ENCODE measurements around the gene PPDPF. TPM values are rescaled to one million over a fixed set of nuclear protein-coding genes. Genes with fewer than 3 reads are reported as not detected.
A peak's percentile ranks its signal among the peaks of the same experiment; 100 is the strongest.
"Not testable (repeated sequence)": the region's sequence is repeated elsewhere in the genome, so short reads cannot be mapped to it uniquely, and the experiment has no call there.

PPDPF gene
- total and polyA plus RNA-seq, 2 of the 8 experiments (the other 6 are each of a cell fraction or from before 2014, with no cell fraction given), result 30.5 to 138 TPM

DNA sequence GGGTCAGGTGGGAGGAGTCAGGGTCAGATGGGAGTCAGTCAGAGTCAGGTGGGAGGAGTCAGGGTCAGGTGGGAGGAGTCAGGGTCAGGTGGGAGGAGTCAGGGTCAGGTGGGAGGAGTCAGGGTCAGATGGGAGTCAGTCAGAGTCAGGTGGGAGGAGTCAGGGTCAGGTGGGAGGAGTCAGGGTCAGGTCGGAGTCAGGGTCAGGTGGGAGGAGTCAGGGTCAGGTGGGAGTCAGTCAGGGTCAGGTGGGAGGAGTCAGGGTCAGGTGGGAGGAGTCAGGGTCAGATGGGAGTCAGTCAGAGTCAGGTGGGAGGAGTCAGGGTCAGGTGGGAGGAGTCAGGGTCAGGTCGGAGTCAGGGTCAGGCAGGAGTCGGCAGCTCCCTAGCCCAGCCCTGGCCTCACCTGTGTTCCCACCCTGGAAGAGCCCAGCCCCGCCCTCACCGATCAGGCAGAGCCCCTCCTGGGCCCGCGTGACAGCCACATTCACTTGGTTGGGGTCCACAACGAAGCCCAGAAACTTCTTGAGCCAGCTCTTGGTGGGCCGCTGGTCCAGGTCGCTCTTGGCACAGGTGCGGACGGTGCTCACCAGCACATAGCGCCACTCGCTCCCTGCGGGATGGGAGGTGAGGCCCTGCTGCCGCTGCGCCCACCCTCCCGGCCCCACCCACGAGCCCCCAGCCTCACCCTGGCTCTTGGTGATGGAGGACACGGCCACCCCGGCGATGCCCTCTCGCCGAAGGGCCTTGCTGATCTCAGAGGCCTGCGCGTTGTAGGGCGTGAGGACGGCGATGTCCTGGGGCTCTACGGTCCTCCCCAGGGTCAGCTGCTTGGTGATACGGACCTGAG lies 39.1 kb downstream of the PPDPF start:
- H3K27ac ChIP-seq (ENCODE audit: low read depth, low read length); H3K14ac ChIP-seq (ENCODE audit: insufficient read length); H2BK120ac ChIP-seq (replicated peaks; ENCODE audit: low read depth, low read length); H2AFZ ChIP-seq (ENCODE audit: low read length); H3K36me3 ChIP-seq (ENCODE audit: control insufficient read depth in 2 of 4, insufficient read depth in 4 of 4, low read length in 3 of 4); H3K4me1 ChIP-seq (replicated peaks in 1 of 4; ENCODE audit: control insufficient read depth in 3 of 4, insufficient read depth in 4 of 4, low read length in 3 of 4); H3K27me3 ChIP-seq (replicated peaks in 1 of 4; ENCODE audit: control insufficient read depth in 3 of 4, extremely low read depth in 1 of 4, insufficient read depth in 3 of 4, low read length in 3 of 4); H4K91ac ChIP-seq (replicated peaks; ENCODE audit: insufficient read length, low read length); H3K79me2 ChIP-seq (ENCODE audit: control insufficient read depth in 1 of 2, insufficient read depth in 2 of 2, low read length in 2 of 2); H2AK5ac ChIP-seq (ENCODE audit: low read depth, low read length); H2BK12ac ChIP-seq (ENCODE audit: low read depth, low read length); H3K79me1 ChIP-seq (ENCODE audit: low read depth, low read length); H4K20me1 ChIP-seq (replicated peaks in 1 of 2; ENCODE audit: control insufficient read depth in 1 of 2, insufficient read depth in 2 of 2, low read length in 2 of 2); H3K56ac ChIP-seq (replicated peaks; ENCODE audit: insufficient read length, low read depth, low read length); H3K23ac ChIP-seq (ENCODE audit: insufficient read length); H3K23me2 ChIP-seq (ENCODE audit: low read depth, low read length); H3K18ac ChIP-seq (ENCODE audit: extremely low read depth, low read length); H2BK20ac ChIP-seq (ENCODE audit: low read length); H4K5ac ChIP-seq (ENCODE audit: insufficient read length, low read depth, low read length); H3K9me3 ChIP-seq (ENCODE audit: insufficient read depth in 2 of 2, low read depth in 1 of 2, low read length in 1 of 2); H3K4me3 ChIP-seq (ENCODE audit: extremely low read depth in 1 of 4, insufficient read depth in 2 of 4, low read depth in 3 of 4, low read length in 4 of 4); H2BK15ac ChIP-seq (ENCODE audit: low read length); H3K9ac ChIP-seq (replicated peaks in 1 of 4; ENCODE audit: extremely low read depth in 1 of 4, low read depth in 3 of 4, low read length in 3 of 4); H2BK5ac ChIP-seq (ENCODE audit: low read depth, low read length); H3K4me2 ChIP-seq (ENCODE audit: insufficient read depth in 1 of 2, low read depth in 2 of 2, low read length in 2 of 2); H3K4ac ChIP-seq (replicated peaks; ENCODE audit: insufficient read length, low read depth, low read length): not testable (repeated sequence)
- POLR2A ChIA-PET (ENCODE audit: partially characterized antibody), result interaction anchor here (1.2 to 1.7 kb wide), 2 partner anchors 9 to 14 kb away, joined by 3 to 5 read pairs; partner anchors contain the start of gene HELZ2
- TF ChIP-seq SP4 (IDR thresholded peaks at IDR 0.05; ENCODE audit: low read length), result 0 out of 2 replicates have a peak, but pooled peaks have one; percentile 47
- 0 out of 2 replicates have a peak, but pooled peaks have one; percentile 5 for TF ChIP-seq SP1 (IDR thresholded peaks at IDR 0.05; ENCODE audit: low read depth, low read length)
- peak; percentile 52 for FAIRE-seq
- CTCF ChIA-PET (ENCODE audit: partially characterized antibody), result interaction anchor here (0.6 kb wide), 2 partner anchors 13 to 17 kb away, joined by 3 to 4 read pairs; no protein-coding TSS in a partner anchor
- 92% methylated on average over 23 of the region's 31 CpGs; no CpG with 5 or more reads in 1 of the 2 experiments for WGBS, 2 experiments (ENCODE audit: extremely low coverage in 1 of 2, insufficient coverage in 1 of 2, insufficient read length in 1 of 2, insufficient replicate concordance in 2 of 2, low coverage in 1 of 2, low lambda C conversion rate in 2 of 2, missing lambda C conversion rate in 1 of 2)
- 0 out of 2 replicates have a peak overlapping the region, but pooled peaks have one; percentile 25 for H4K8ac ChIP-seq (ENCODE audit: extremely low read depth, insufficient read depth, low read length)
- peak in 1 of 2 experiments; percentile 77 for DNase-seq (ENCODE audit: low read depth in 1 of 2, low spot score in 2 of 2)

Measured in H1 (cell line).